H1 (cell line): Measurements from ENCODE around the gene COL4A3. TPM values are rescaled to one million over a fixed set of nuclear protein-coding genes. Genes with fewer than 3 reads are reported as not detected.

Experiments used
- ASH2L ChIP-seq: fragments of 200-600, 300-600 bp; sonication (generic); IDR thresholded peaks from one replicate; pipeline ENCODE4 v1.7.1; 2017; ENCODE audit warnings: low read length
- BACH1 ChIP-seq: IDR thresholded peaks from 2 replicates; pipeline ENCODE4 v1.6.1; 2012; ENCODE audit warnings: low read length, improper control_type of control experiment
- BCL11A ChIP-seq, 2 experiments: IDR thresholded peaks; one replicate each; pipeline ENCODE4 v1.6.1; 2011; ENCODE audit warnings: low read depth in 2 of 2, low read length in 2 of 2, mild to moderate bottlenecking in 2 of 2
- CHD1 ChIP-seq: IDR thresholded peaks from 2 replicates; pipeline ENCODE4 v1.6.1; 2012; ENCODE audit warnings: low read depth, low read length, improper control_type of control experiment
- CTCF ChIP-seq, 3 experiments: IDR thresholded peaks; 1 replicate in 2 of 3; 2 replicates in 1 of 3; pipeline versions ENCODE4 v1.5.1 to v1.6.1; 2011; ENCODE audit warnings: low read length in 3 of 3, mild to moderate bottlenecking in 3 of 3, inconsistent platforms in 2 of 3, low read depth in 1 of 3, moderate library complexity in 1 of 3; ENCODE audit not compliant: insufficient read depth in 1 of 3; ENCODE audit errors: control extremely low read depth in 1 of 3
- EGR1 ChIP-seq: IDR thresholded peaks from 2 replicates; pipeline ENCODE4 v1.6.1; 2011; ENCODE audit warnings: low read depth, low read length, borderline replicate concordance
- EZH2 ChIP-seq: fragments of 200-600 bp; sonication (generic); IDR thresholded peaks from 2 replicates; pipeline ENCODE4 v1.7.1; 2012; ENCODE audit warnings: low read depth, mild to moderate bottlenecking, moderate library complexity, low read length, inconsistent platforms; ENCODE audit not compliant: severe bottlenecking
- FOSL1 ChIP-seq: IDR thresholded peaks from 2 replicates; pipeline ENCODE4 v1.6.1; 2011; ENCODE audit warnings: mild to moderate bottlenecking, low read depth, low read length, moderate library complexity; ENCODE audit not compliant: insufficient read depth
- HDAC2 ChIP-seq, 2 experiments: fragments of 300-600 bp in 1 of 2; sonication (generic) in 1 of 2; IDR thresholded peaks; 2 replicates each; pipeline ENCODE4 v1.6.1; 2011 to 2012; ENCODE audit warnings: low read depth in 2 of 2, low read length in 2 of 2, mild to moderate bottlenecking in 2 of 2, moderate library complexity in 2 of 2, borderline replicate concordance in 1 of 2, inconsistent platforms in 1 of 2
- JUN ChIP-seq: IDR thresholded peaks from 2 replicates; pipeline ENCODE4 v1.6.1; 2011; ENCODE audit warnings: low read depth, mild to moderate bottlenecking, improper control_type of control experiment, low read length
- MAFK ChIP-seq: IDR thresholded peaks from 2 replicates; pipeline ENCODE4 v1.6.1; 2012; ENCODE audit warnings: low read depth, mild to moderate bottlenecking, improper control_type of control experiment, low read length
- MAX ChIP-seq: IDR thresholded peaks from 2 replicates; pipeline ENCODE4 v1.6.1; 2012; ENCODE audit warnings: inconsistent platforms
- PHF8 ChIP-seq: fragments of 200-600 bp; sonication (generic); conservative IDR thresholded peaks from 2 replicates; pipeline ENCODE4 v1.7.1; 2012; ENCODE audit warnings: low read depth, mild to moderate bottlenecking, inconsistent platforms, low read length, moderate library complexity
- RFX5 ChIP-seq: IDR thresholded peaks from 2 replicates; pipeline ENCODE4 v1.6.1; 2011; ENCODE audit warnings: low read depth, low read length, improper control_type of control experiment, borderline replicate concordance
- SIN3A ChIP-seq, 2 experiments: IDR thresholded peaks in 1 of 2; conservative IDR thresholded peaks in 1 of 2; 2 replicates each; pipeline ENCODE4 v1.6.1; 2011 to 2012; ENCODE audit warnings: low read length in 2 of 2, improper control_type of control experiment in 1 of 2, low read depth in 1 of 2, mild to moderate bottlenecking in 1 of 2
- SIRT6 ChIP-seq: IDR thresholded peaks from one replicate; pipeline ENCODE4 v1.7.1; 2012; ENCODE audit warnings: low read length, inconsistent platforms
- SIX5 ChIP-seq: IDR thresholded peaks from 2 replicates; pipeline ENCODE4 v1.6.1; 2011; ENCODE audit warnings: mild to moderate bottlenecking, low read depth, low read length
- SP1 ChIP-seq: IDR thresholded peaks from 2 replicates; pipeline ENCODE4 v1.6.1; 2011; ENCODE audit warnings: low read depth, low read length
- SP2 ChIP-seq: IDR thresholded peaks from 2 replicates; pipeline ENCODE4 v1.6.1; 2012; ENCODE audit warnings: mild to moderate bottlenecking, low read length, inconsistent platforms
- TBP ChIP-seq: IDR thresholded peaks from 2 replicates; pipeline ENCODE4 v1.6.1; 2011; ENCODE audit warnings: low read depth, low read length, improper control_type of control experiment
- ZNF274 ChIP-seq: IDR thresholded peaks from 2 replicates; pipeline ENCODE4 v1.7.0; 2012; ENCODE audit warnings: low read length, borderline replicate concordance; ENCODE audit errors: extremely low read depth
- polyA plus RNA-seq, 7 experiments: library from polyadenylated mRNA; depleted of rRNA in 3 of 7; stranded (reverse) in 5 of 7; unstranded in 2 of 7; fragments of >200 nt in 5 of 7; fragments of 200-250 nt in 2 of 7; gene quantifications; 1 replicate in 5 of 7; 2 replicates in 1 of 7; 4 replicates in 1 of 7; pipeline versions ENCODE4 v1.2.1 to v1.2.3, GENCODE V29; 2011 to 2013; ENCODE audit warnings: missing spikeins in 2 of 7, mixed read lengths in 2 of 7
- total RNA-seq: library from RNA; stranded (reverse); fragmentation: NEBNext Ultra II Directional; extraction: Animal tissue kit (Norgen Biotek cat#: 25700); gene quantifications from 2 replicates; pipeline ENCODE4 v1.2.1, GENCODE V29; 2021

The COL4A3 gene
- total and polyA plus RNA-seq, 2 of the 8 experiments (the other 6 are each of a cell fraction or from before 2014, with no cell fraction given) = 0.12 to 0.17 TPM

- TF ChIP-seq PHF8 = 0 out of 2 replicates have a peak, but pooled peaks have one; percentile 9
- TF ChIP-seq SP1 = no peak
- peak; percentile 62 for TF ChIP-seq EZH2
- TF ChIP-seq ASH2L = no peak
- no peak for TF ChIP-seq BCL11A (IDR thresholded peaks at IDR 0.05; ENCODE audit: low read depth in 2 of 2, low read length in 2 of 2)
- no peak for TF ChIP-seq MAFK
- TF ChIP-seq SIX5 = no peak
- TF ChIP-seq TBP = no peak
- TF ChIP-seq CTCF (IDR thresholded peaks at IDR 0.05; ENCODE audit: control extremely low read depth in 1 of 3, insufficient read depth in 1 of 3, low read depth in 1 of 3, low read length in 3 of 3) = no peak
- TF ChIP-seq CHD1 = no peak
- no peak for TF ChIP-seq RFX5
- no peak for TF ChIP-seq HDAC2 (IDR thresholded peaks at IDR 0.05; ENCODE audit: borderline replicate concordance in 1 of 2, low read depth in 2 of 2, low read length in 2 of 2)
- TF ChIP-seq EGR1 = no peak
- no peak for TF ChIP-seq SIRT6
- no peak for TF ChIP-seq FOSL1
- no peak for TF ChIP-seq ZNF274
- no peak for TF ChIP-seq JUN
- TF ChIP-seq SP2 = no peak
- TF ChIP-seq BACH1 = no peak
- TF ChIP-seq SIN3A (conservative IDR thresholded peaks at IDR 0.05 in 1 of 2, IDR thresholded peaks at IDR 0.05 in 1 of 2; ENCODE audit: low read depth in 1 of 2, low read length in 2 of 2) = no peak
- TF ChIP-seq MAX = peak; percentile 26; the same call in 1 of the 2 replicates
Measured at GRCh38 chr2:227163998-227164762, at the start of gene COL4A3, which contains the start of gene COL4A4 (continued).
